ENCODE data around the gene TCN2.
A peak's percentile ranks its signal among the peaks of the same experiment; 100 is the strongest.
"Not testable (repeated sequence)": the region's sequence is repeated elsewhere in the genome, so short reads cannot be mapped to it uniquely, and the experiment has no call there.

The TCN2 gene

GRCh38 chr22:30612789-30613188 is 5.8 kb downstream of the TCN2 start:
- DNase-seq = no peak

GRCh38 chr22:30614268-30614667 is 7.3 kb downstream of the TCN2 start:
- DNase-seq = no peak

- no peak for DNase-seq
Measured at GRCh38 chr22:30614879-30615278, 7.9 kb downstream of the TCN2 start.

- no peak for DNase-seq
Measured at GRCh38 chr22:30615543-30615954, 8.6 kb downstream of the TCN2 start.

GRCh38 chr22:30617819-30618218 is 10.8 kb downstream of the TCN2 start:
- no peak for DNase-seq

- not testable (repeated sequence) for DNase-seq
Measured at GRCh38 chr22:30619909-30620308, 12.9 kb downstream of the TCN2 start.

- DNase-seq = no peak
Measured at GRCh38 chr22:30626413-30626812, 19.4 kb downstream of the TCN2 start.

GRCh38 chr22:30627471-30627870 is 20.5 kb downstream of the TCN2 start:
- DNase-seq = no peak

GRCh38 chr22:30628491-30628890 is 21.5 kb downstream of the TCN2 start:
- DNase-seq = no peak

- not testable (repeated sequence) for DNase-seq
Measured at GRCh38 chr22:30631469-30631868, 24.5 kb downstream of the TCN2 start.

GRCh38 chr22:30634471-30635233 is 27.7 kb downstream of the TCN2 start:
- peak; percentile 77 for DNase-seq

- DNase-seq = peak; percentile 70
Measured at GRCh38 chr22:30635273-30636225, 28.6 kb downstream of the TCN2 start, which contains the start of gene SLC35E4. Gene SLC35E4 (plus strand): TSS chr22:30635781. CDS start chr22:30636451, 670 bp downstream.

- no peak for DNase-seq
Measured at GRCh38 chr22:30636226-30637077, 29.5 kb downstream of the TCN2 start.

GRCh38 chr22:30637701-30638114 is 30.7 kb downstream of the TCN2 start:
- no peak for DNase-seq

- DNase-seq = no peak
Measured at GRCh38 chr22:30640361-30640760, 33.4 kb downstream of the TCN2 start.

GRCh38 chr22:30640839-30641430 is 34.0 kb downstream of the TCN2 start:
- DNase-seq = no peak

- DNase-seq = no peak
Measured at GRCh38 chr22:30643055-30643875, 36.3 kb downstream of the TCN2 start.

- DNase-seq = no peak
Measured at GRCh38 chr22:30646518-30647160, 39.7 kb downstream of the TCN2 start.

- DNase-seq = no peak
Measured at GRCh38 chr22:30647536-30647935, 40.6 kb downstream of the TCN2 start.

GRCh38 chr22:30648825-30649224 is 41.9 kb downstream of the TCN2 start:
- DNase-seq = no peak
